SU-DHL-6 (cell line): ENCODE measurements around the gene BICDL2.

Experiments
- EZH2phosphoT487 ChIP-seq: fragments of 200-600 bp; sonication (generic), shearing (Covaris generic); conservative IDR thresholded peaks from 2 replicates; pipeline ENCODE4 v1.6.1; 2018; ENCODE audit warnings: mild to moderate bottlenecking, antibody characterized with exemption, low read length, moderate library complexity, mixed read lengths
- TF ChIP-seq, protein P1 (sequence below): fragments of 200-600 bp; sonication (generic); IDR thresholded peaks from one replicate; pipeline ENCODE4 v1.5.1; 2017; ENCODE audit warnings: antibody characterized with exemption, mild to moderate bottlenecking, low read length, moderate library complexity; ENCODE audit not compliant: insufficient read depth, poor library complexity, severe bottlenecking

DNA sequence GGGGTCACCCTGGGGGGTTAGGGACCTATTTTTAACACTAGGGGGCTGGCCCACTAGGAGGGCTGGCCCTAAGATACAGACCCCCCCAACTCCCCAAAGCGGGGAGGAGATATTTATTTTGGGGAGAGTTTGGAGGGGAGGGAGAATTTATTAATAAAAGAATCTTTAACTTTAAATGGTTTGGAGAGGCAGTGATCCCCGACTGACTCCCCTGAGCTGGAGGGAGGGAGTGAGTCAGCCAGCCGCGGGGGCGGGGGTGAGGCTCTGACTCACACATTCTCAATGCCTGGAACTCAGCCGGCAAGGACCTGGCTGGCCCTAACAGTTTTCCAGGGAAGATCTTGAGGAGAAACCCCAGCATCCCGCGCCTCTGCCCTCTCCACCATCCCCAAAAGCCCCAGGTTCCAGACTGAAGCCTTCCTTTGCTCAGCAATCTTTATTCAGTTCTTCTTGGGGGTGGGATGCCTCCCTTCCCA is 14.5 kb downstream of the BICDL2 start:
- TF ChIP-seq, protein P1, sequence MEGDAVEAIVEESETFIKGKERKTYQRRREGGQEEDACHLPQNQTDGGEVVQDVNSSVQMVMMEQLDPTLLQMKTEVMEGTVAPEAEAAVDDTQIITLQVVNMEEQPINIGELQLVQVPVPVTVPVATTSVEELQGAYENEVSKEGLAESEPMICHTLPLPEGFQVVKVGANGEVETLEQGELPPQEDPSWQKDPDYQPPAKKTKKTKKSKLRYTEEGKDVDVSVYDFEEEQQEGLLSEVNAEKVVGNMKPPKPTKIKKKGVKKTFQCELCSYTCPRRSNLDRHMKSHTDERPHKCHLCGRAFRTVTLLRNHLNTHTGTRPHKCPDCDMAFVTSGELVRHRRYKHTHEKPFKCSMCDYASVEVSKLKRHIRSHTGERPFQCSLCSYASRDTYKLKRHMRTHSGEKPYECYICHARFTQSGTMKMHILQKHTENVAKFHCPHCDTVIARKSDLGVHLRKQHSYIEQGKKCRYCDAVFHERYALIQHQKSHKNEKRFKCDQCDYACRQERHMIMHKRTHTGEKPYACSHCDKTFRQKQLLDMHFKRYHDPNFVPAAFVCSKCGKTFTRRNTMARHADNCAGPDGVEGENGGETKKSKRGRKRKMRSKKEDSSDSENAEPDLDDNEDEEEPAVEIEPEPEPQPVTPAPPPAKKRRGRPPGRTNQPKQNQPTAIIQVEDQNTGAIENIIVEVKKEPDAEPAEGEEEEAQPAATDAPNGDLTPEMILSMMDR, result no peak
- TF ChIP-seq EZH2phosphoT487, result no peak
